GF-D8 (cell line): Measurements from ENCODE around the gene PPP2R5A.
A peak's percentile ranks its signal among the peaks of the same experiment; 100 is the strongest.
"Not testable (repeated sequence)": the region's sequence is repeated elsewhere in the genome, so short reads cannot be mapped to it uniquely, and the experiment has no call there.

Experiments used
- DNase-seq: peaks from one replicate; lab custom pipeline; 2025; lab: John Stamatoyannopoulos, UW

Gene PPP2R5A

GRCh38 chr1:212355230-212355969 is 70.2 kb downstream of the PPP2R5A start:
- no peak for DNase-seq

GRCh38 chr1:212359794-212360479 is 74.7 kb downstream of the PPP2R5A start:
- DNase-seq, result no peak

GRCh38 chr1:212364985-212365384 is 79.8 kb downstream of the PPP2R5A start:
- DNase-seq, result no peak

- DNase-seq, result no peak
These were observed 81.7 kb downstream of the PPP2R5A start for GRCh38 chr1:212366901-212367300.

GRCh38 chr1:212367474-212368072 is 82.4 kb downstream of the PPP2R5A start:
- DNase-seq, result no peak

- peak; percentile 22 for DNase-seq
These were observed 82.9 kb downstream of the PPP2R5A start for GRCh38 chr1:212368073-212368484.

- DNase-seq, result no peak
These were observed 90.8 kb downstream of the PPP2R5A start for GRCh38 chr1:212375986-212376385.

- no peak for DNase-seq
These were observed 92.4 kb downstream of the PPP2R5A start for GRCh38 chr1:212377644-212378043.

- no peak for DNase-seq
These were observed 94.2 kb downstream of the PPP2R5A start for GRCh38 chr1:212379366-212379765.

- no peak for DNase-seq
These were observed 96.3 kb downstream of the PPP2R5A start for GRCh38 chr1:212381397-212382035.

- no peak for DNase-seq
These were observed 100.8 kb downstream of the PPP2R5A start for GRCh38 chr1:212386029-212386428.

GRCh38 chr1:212388985-212389716 is 103.9 kb downstream of the PPP2R5A start:
- DNase-seq, result no peak

- DNase-seq, result not testable (repeated sequence)
These were observed 110.6 kb downstream of the PPP2R5A start for GRCh38 chr1:212395678-212396437.

GRCh38 chr1:212396638-212397037 is 111.4 kb downstream of the PPP2R5A start:
- DNase-seq, result no peak

- no peak for DNase-seq
These were observed 112.0 kb downstream of the PPP2R5A start for GRCh38 chr1:212397171-212397570.

- DNase-seq, result no peak
These were observed 115.8 kb downstream of the PPP2R5A start for GRCh38 chr1:212401042-212401441.

- no peak for DNase-seq
These were observed 116.8 kb downstream of the PPP2R5A start for GRCh38 chr1:212401838-212402582.

- no peak for DNase-seq
These were observed 117.6 kb downstream of the PPP2R5A start for GRCh38 chr1:212402666-212403321.

GRCh38 chr1:212410231-212410820 is 125.1 kb downstream of the PPP2R5A start:
- DNase-seq, result no peak
